22Rv1 (cell line): ENCODE data around the gene SNED1.

Experiments
- H3K27ac ChIP-seq: fragments of 450-650 bp; 2 replicates; pipeline ENCODE4 v1.5.1; 2017
- CTCF ChIP-seq: fragments of 450-650 bp; IDR thresholded peaks from 2 replicates; pipeline ENCODE4 v1.5.1; 2017; ENCODE audit warnings: mild to moderate bottlenecking
- ZFX ChIP-seq: fragments of 450-650 bp; IDR thresholded peaks from 2 replicates; pipeline ENCODE4 v1.6.1; 2017; ENCODE audit warnings: antibody characterized with exemption, borderline replicate concordance

SNED1 gene

GRCh38 chr2:241033336-241033987 lies 35.0 kb downstream of the SNED1 start:
- no peak overlapping the region for H3K27ac ChIP-seq
- TF ChIP-seq ZFX (no peak), CTCF (no peak)

GRCh38 chr2:241033994-241034393 lies 35.6 kb downstream of the SNED1 start:
- TF ChIP-seq CTCF (no peak), ZFX (no peak)
- no peak overlapping the region for H3K27ac ChIP-seq

- TF ChIP-seq CTCF (no peak), ZFX (no peak)
- no peak overlapping the region for H3K27ac ChIP-seq
These were observed 36.2 kb downstream of the SNED1 start for GRCh38 chr2:241034490-241035141.

- TF ChIP-seq ZFX (no peak), CTCF (no peak)
- H3K27ac ChIP-seq = no peak overlapping the region
These were observed 36.9 kb downstream of the SNED1 start for GRCh38 chr2:241035142-241035817.

GRCh38 chr2:241035818-241036396 lies 37.5 kb downstream of the SNED1 start:
- H3K27ac ChIP-seq = no peak overlapping the region
- TF ChIP-seq CTCF (no peak), ZFX (no peak)

- no peak overlapping the region for H3K27ac ChIP-seq
- TF ChIP-seq CTCF (no peak), ZFX (no peak)
These were observed 38.1 kb downstream of the SNED1 start for GRCh38 chr2:241036397-241036963.
